Activated CD4-positive, alpha-beta T cell treated with anti-CD3 and anti-CD28 coated beads for 36 hours (primary cell): ENCODE measurements around the gene IL20RB. TPM values are rescaled to one million over a fixed set of nuclear protein-coding genes. Genes with fewer than 3 reads are reported as not detected.

Experiments
- ATAC-seq: fragments of 200-7000 bp; cut with Tn5 transposase; one replicate; pipeline ENCODE4 v1.10.0; 2021; ENCODE audit warnings: mild to moderate bottlenecking, moderate library complexity
- CTCF ChIA-PET: fragments of 350-600 bp; sonication (Branson Sonifier 250); formaldehyde crosslinking; loops from one replicate; lab custom pipeline; 2021; ENCODE audit warnings: antibody characterized with exemption; lab: Charles Lee
- POLR2A ChIA-PET: fragments of 350-600 bp; sonication (Branson Sonifier 250); formaldehyde crosslinking; loops from one replicate; lab custom pipeline; 2021; ENCODE audit warnings: antibody characterized with exemption, inconsistent platforms; lab: Charles Lee
- DNase-seq: peaks from one replicate; pipeline ENCODE4 v3.0.0-alpha.2; 2020
- H3K27ac Mint-ChIP-seq: one replicate; pipeline ENCODE4 v1.8.0; 2021; ENCODE audit warnings: mixed read lengths
- H3K27me3 Mint-ChIP-seq: one replicate; pipeline ENCODE4 v1.8.0; 2021; ENCODE audit warnings: mixed read lengths
- H3K36me3 Mint-ChIP-seq: one replicate; pipeline ENCODE4 v1.8.0; 2021; ENCODE audit warnings: low read depth, mixed read lengths
- H3K4me1 Mint-ChIP-seq: one replicate; pipeline ENCODE4 v1.8.0; 2021; ENCODE audit warnings: mixed read lengths
- H3K4me3 Mint-ChIP-seq: one replicate; pipeline ENCODE4 v1.8.0; 2021; ENCODE audit warnings: mild to moderate bottlenecking, moderate library complexity, mixed read lengths
- H3K9me3 Mint-ChIP-seq: one replicate; pipeline ENCODE4 v1.8.0; 2021; ENCODE audit warnings: low read depth, mixed read lengths
- intact Hi-C, 2 experiments: fragments of 100-400 bp; cut with DNase I in 1 of 2; cut with micrococcal nuclease in 1 of 2; formaldehyde crosslinking; loops; one replicate each; pipeline versions ENCODE4 v1.14.2 to v1.15.1; 2022 to 2024; cut with DNase I, micrococcal nuclease
- total RNA-seq, 2 experiments: library from RNA; stranded (reverse); gene quantifications; one replicate each; pipeline ENCODE4 v1.2.3, GENCODE V29; 2021

IL20RB gene
- 1 to 10 TPM in 1 of 2 experiments, under 1 TPM in 1; 0.93 to 1.1 TPM for total RNA-seq

- peaks cover 5% of the 10 kb centered on the region for H3K4me1 Mint-ChIP-seq
- ATAC-seq (no peak), DNase-seq (no peak)
- POLR2A ChIA-PET: no interaction called here
- CTCF ChIA-PET: interaction anchor here (0.7 to 1.5 kb wide), 4 partner anchors 10 to 98 kb away, joined by 3 to 6 read pairs (median 4); no protein-coding TSS in a partner anchor
- H3K27me3 Mint-ChIP-seq: no peaks in the 10 kb centered on the region
- no peak within 1 kb of the TSS for H3K27ac Mint-ChIP-seq
- H3K36me3 Mint-ChIP-seq: no peaks in the 10 kb centered on the region
- H3K4me3 Mint-ChIP-seq: no peak within 1 kb of the TSS
- H3K9me3 Mint-ChIP-seq: no peaks in the 10 kb centered on the region
- intact Hi-C loops: no loop called here
Observed at GRCh38 chr3:136957751-136958288, at the start of gene IL20RB. IL20RB (plus strand) TSS chr3:136957983; CDS start chr3:136958114, 131 bp downstream.

GRCh38 chr3:136908297-136908696, 49.5 kb upstream of the IL20RB start:
- H3K27me3 Mint-ChIP-seq: no peaks in the 10 kb centered on the region
- H3K9me3 Mint-ChIP-seq: peaks cover 13% of the 10 kb centered on the region
- peaks cover 45% of the 10 kb centered on the region for H3K36me3 Mint-ChIP-seq
- intact Hi-C loops: no loop called here
- H3K27ac Mint-ChIP-seq: no peak overlapping the region
- POLR2A ChIA-PET: no interaction called here
- CTCF ChIA-PET: interaction anchor here (0.7 kb wide), 1 partner anchor 114 kb away, joined by 4 read pairs; no protein-coding TSS in a partner anchor
- ATAC-seq: peak; percentile 30
- DNase-seq: no peak
- peaks cover 64% of the 10 kb centered on the region for H3K4me1 Mint-ChIP-seq
- H3K4me3 Mint-ChIP-seq: no peak overlapping the region

GRCh38 chr3:136909187-136909586, 48.6 kb upstream of the IL20RB start:
- Mint-ChIP-seq H3K9me3 (peaks cover 8% of the 10 kb centered on the region), H3K27ac (peak overlapping the region; percentile 32), H3K4me1 (peaks cover 70% of the 10 kb centered on the region), H3K27me3 (no peaks in the 10 kb centered on the region), H3K36me3 (peaks cover 41% of the 10 kb centered on the region), H3K4me3 (no peak overlapping the region)
- DNase-seq (no peak), ATAC-seq (peak; percentile 26)
- CTCF ChIA-PET: interaction anchor here (0.6 to 0.9 kb wide), 2 partner anchors 10 to 207 kb away, joined by 3 read pairs; no protein-coding TSS in a partner anchor
- POLR2A ChIA-PET: no interaction called here
- intact Hi-C loops: no loop called here

- intact Hi-C loops: no loop called here
- ATAC-seq (no peak), DNase-seq (no peak)
- POLR2A ChIA-PET: no interaction called here
- Mint-ChIP-seq H3K9me3 (peaks cover 6% of the 10 kb centered on the region), H3K27ac (no peak overlapping the region), H3K36me3 (peaks cover 31% of the 10 kb centered on the region), H3K4me3 (no peak overlapping the region), H3K27me3 (no peaks in the 10 kb centered on the region), H3K4me1 (peaks cover 82% of the 10 kb centered on the region)
- CTCF ChIA-PET: interaction anchor here (0.9 to 1.0 kb wide), 2 partner anchors 14 to 106 kb away, joined by 3 to 4 read pairs; no protein-coding TSS in a partner anchor
Observed at GRCh38 chr3:136910697-136911096, 47.1 kb upstream of the IL20RB start.

- POLR2A ChIA-PET: no interaction called here
Observed at GRCh38 chr3:136913168-136913567, 44.6 kb upstream of the IL20RB start.

GRCh38 chr3:136914739-136915138, 43.0 kb upstream of the IL20RB start:
- ChIA-PET CTCF (interaction anchor here (0.8 kb wide), 1 partner anchor 93 kb away, joined by 4 read pairs; no protein-coding TSS in a partner anchor), POLR2A (no interaction called here)
- H3K27me3 Mint-ChIP-seq: no peaks in the 10 kb centered on the region
- DNase-seq: no peak
- no peak overlapping the region for H3K27ac Mint-ChIP-seq
- H3K4me1 Mint-ChIP-seq: peaks cover 81% of the 10 kb centered on the region
- no peak overlapping the region for H3K4me3 Mint-ChIP-seq
- intact Hi-C loops: loop anchor here (5.0 kb wide), 1 partner anchor 52 kb away; the partner anchor contains the start of gene NCK1 (in 2 of the 2)
- ATAC-seq: no peak
- H3K9me3 Mint-ChIP-seq: peaks cover 6% of the 10 kb centered on the region
- peaks cover 27% of the 10 kb centered on the region for H3K36me3 Mint-ChIP-seq

More at GRCh38 chr3:136913168-136913567, 44.6 kb upstream of the IL20RB start:
- Mint-ChIP-seq H3K9me3 (peaks cover 6% of the 10 kb centered on the region), H3K27ac (no peak overlapping the region), H3K4me1 (peaks cover 83% of the 10 kb centered on the region), H3K27me3 (no peaks in the 10 kb centered on the region), H3K36me3 (peaks cover 27% of the 10 kb centered on the region), H3K4me3 (no peak overlapping the region)
- no peak for ATAC-seq
- DNase-seq: no peak
- CTCF ChIA-PET: interaction anchor here (1.2 kb wide), 1 partner anchor 53 kb away, joined by 3 read pairs; no protein-coding TSS in a partner anchor
- intact Hi-C loops: no loop called here

GRCh38 chr3:136916223-136916622, 41.6 kb upstream of the IL20RB start:
- ATAC-seq (no peak), DNase-seq (no peak)
- Mint-ChIP-seq H3K4me3 (no peak overlapping the region), H3K27ac (no peak overlapping the region), H3K36me3 (peaks cover 25% of the 10 kb centered on the region), H3K4me1 (peaks cover 81% of the 10 kb centered on the region), H3K27me3 (no peaks in the 10 kb centered on the region), H3K9me3 (peaks cover 7% of the 10 kb centered on the region)
- ChIA-PET POLR2A (no interaction called here), CTCF (no interaction called here)
- intact Hi-C loops: loop anchor here (5.0 kb wide), 1 partner anchor 54 kb away; the partner anchor contains the start of gene NCK1 (in 2 of the 2)

GRCh38 chr3:136919799-136920580, 37.8 kb upstream of the IL20RB start:
- Mint-ChIP-seq H3K27me3 (no peaks in the 10 kb centered on the region), H3K4me3 (no peak overlapping the region), H3K9me3 (peaks cover 5% of the 10 kb centered on the region), H3K27ac (peak overlapping the region; percentile 57), H3K4me1 (peaks cover 78% of the 10 kb centered on the region), H3K36me3 (peaks cover 9% of the 10 kb centered on the region)
- CTCF ChIA-PET: interaction anchor here (0.6 to 1.0 kb wide), 4 partner anchors 10 to 193 kb away, joined by 3 read pairs; no protein-coding TSS in a partner anchor
- DNase-seq (no peak), ATAC-seq (peak; percentile 83)
- POLR2A ChIA-PET: interaction anchor here (0.7 kb wide), 1 partner anchor 22 kb away, joined by 3 read pairs; no protein-coding TSS in a partner anchor
- intact Hi-C loops: loop anchor here (5.0 kb wide), 1 partner anchor 58 kb away; the partner anchor contains the start of gene NCK1 (in 2 of the 2)

- Mint-ChIP-seq H3K4me1 (peaks cover 75% of the 10 kb centered on the region), H3K27ac (peak overlapping the region; percentile 56), H3K36me3 (peaks cover 9% of the 10 kb centered on the region), H3K27me3 (no peaks in the 10 kb centered on the region), H3K9me3 (peaks cover 5% of the 10 kb centered on the region), H3K4me3 (peak overlapping the region; percentile 32)
- POLR2A ChIA-PET: no interaction called here
- CTCF ChIA-PET: interaction anchor here (0.6 kb wide), 1 partner anchor 168 kb away, joined by 3 read pairs; no protein-coding TSS in a partner anchor
- intact Hi-C loops: no loop called here
- DNase-seq: no peak
- no peak for ATAC-seq
Observed at GRCh38 chr3:136920904-136921611, 36.7 kb upstream of the IL20RB start.

GRCh38 chr3:136925425-136926190, 32.2 kb upstream of the IL20RB start:
- ATAC-seq (no peak), DNase-seq (no peak)
- Mint-ChIP-seq H3K9me3 (peaks cover 7% of the 10 kb centered on the region), H3K27me3 (no peaks in the 10 kb centered on the region), H3K4me3 (no peak overlapping the region), H3K4me1 (peaks cover 60% of the 10 kb centered on the region), H3K27ac (no peak overlapping the region), H3K36me3 (peaks cover 28% of the 10 kb centered on the region)
- intact Hi-C loops: no loop called here
- ChIA-PET POLR2A (no interaction called here), CTCF (interaction anchor here (0.6 to 1.0 kb wide), 2 partner anchors 68 to 486 kb away, joined by 3 to 4 read pairs; no protein-coding TSS in a partner anchor)
